Choroid plexus epithelial cell (primary cell): ENCODE results near the gene KIAA0825.
A peak's percentile ranks its signal among the peaks of the same experiment; 100 is the strongest.
"Not testable (repeated sequence)": the region's sequence is repeated elsewhere in the genome, so short reads cannot be mapped to it uniquely, and the experiment has no call there.

Source experiments
- DNase-seq: peaks from one replicate; pipeline ENCODE4 v3.0.0-alpha.2; 2010; ENCODE audit warnings: low read depth
- H3K4me3 ChIP-seq: 2 replicates; pipeline ENCODE4 v1.5.1; 2011; ENCODE audit warnings: low read depth, mild to moderate bottlenecking, control low read depth, low read length, moderate library complexity
- TF ChIP-seq, protein P1 (sequence below): conservative IDR thresholded peaks from 2 replicates; pipeline ENCODE4 v1.5.1; 2011; ENCODE audit warnings: low read depth, mild to moderate bottlenecking, control low read depth, inconsistent platforms, low read length, moderate library complexity

KIAA0825 gene

GRCh38 chr5:94362857-94363256 is 255.5 kb downstream of the KIAA0825 start:
- TF ChIP-seq, protein P1, sequence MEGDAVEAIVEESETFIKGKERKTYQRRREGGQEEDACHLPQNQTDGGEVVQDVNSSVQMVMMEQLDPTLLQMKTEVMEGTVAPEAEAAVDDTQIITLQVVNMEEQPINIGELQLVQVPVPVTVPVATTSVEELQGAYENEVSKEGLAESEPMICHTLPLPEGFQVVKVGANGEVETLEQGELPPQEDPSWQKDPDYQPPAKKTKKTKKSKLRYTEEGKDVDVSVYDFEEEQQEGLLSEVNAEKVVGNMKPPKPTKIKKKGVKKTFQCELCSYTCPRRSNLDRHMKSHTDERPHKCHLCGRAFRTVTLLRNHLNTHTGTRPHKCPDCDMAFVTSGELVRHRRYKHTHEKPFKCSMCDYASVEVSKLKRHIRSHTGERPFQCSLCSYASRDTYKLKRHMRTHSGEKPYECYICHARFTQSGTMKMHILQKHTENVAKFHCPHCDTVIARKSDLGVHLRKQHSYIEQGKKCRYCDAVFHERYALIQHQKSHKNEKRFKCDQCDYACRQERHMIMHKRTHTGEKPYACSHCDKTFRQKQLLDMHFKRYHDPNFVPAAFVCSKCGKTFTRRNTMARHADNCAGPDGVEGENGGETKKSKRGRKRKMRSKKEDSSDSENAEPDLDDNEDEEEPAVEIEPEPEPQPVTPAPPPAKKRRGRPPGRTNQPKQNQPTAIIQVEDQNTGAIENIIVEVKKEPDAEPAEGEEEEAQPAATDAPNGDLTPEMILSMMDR = no peak
- H3K4me3 ChIP-seq = no peak overlapping the region
- DNase-seq = no peak

GRCh38 chr5:94361832-94362796 is 256.3 kb downstream of the KIAA0825 start:
- H3K4me3 ChIP-seq = no peak overlapping the region
- TF ChIP-seq, protein P1 = no peak
- no peak for DNase-seq

DNA sequence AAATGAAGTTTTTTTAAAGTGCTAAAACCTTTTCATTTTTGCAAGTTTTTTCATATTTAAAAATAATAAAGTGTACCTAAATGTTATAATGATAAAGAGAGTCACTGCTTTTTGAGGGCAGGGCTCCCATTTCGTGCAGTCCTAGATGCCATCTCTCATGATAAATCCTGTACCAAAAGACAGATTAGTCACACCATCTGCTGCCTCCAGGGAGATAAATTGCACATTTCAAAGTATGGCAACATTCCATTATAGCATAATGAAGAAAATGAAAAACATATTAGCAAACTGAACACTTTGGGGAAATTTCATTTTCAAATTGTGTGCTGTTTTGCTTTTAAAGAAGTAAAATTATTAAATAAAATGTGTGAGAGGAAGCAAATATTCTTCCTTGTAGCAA is 257.2 kb downstream of the KIAA0825 start:
- H3K4me3 ChIP-seq = no peak overlapping the region
- DNase-seq = peak; percentile 2
- TF ChIP-seq, protein P1 = no peak

GRCh38 chr5:94360382-94361130 is 257.8 kb downstream of the KIAA0825 start:
- no peak overlapping the region for H3K4me3 ChIP-seq
- TF ChIP-seq, protein P1 = no peak
- no peak for DNase-seq

DNA sequence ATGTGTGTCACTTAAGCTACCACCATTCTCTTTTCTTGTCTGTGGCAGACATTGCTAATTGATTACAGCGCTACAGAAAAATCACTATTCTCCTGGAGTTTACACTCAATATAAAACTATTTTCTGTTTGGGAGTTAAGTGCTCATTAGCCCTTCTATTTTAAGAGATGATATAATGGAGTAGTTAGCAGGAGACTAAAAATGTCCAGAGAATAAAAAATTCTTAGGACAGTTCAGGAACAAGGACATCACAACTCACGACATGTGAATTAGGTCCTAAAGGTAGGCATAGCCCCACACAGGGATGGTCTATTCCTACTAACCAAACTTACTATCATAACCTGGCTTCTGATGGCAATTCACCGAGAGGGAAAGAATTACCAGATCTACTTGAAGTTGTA is 258.5 kb downstream of the KIAA0825 start:
- no peak overlapping the region for H3K4me3 ChIP-seq
- TF ChIP-seq, protein P1 = no peak
- no peak for DNase-seq

GRCh38 chr5:94355811-94356210 is 262.6 kb downstream of the KIAA0825 start:
- TF ChIP-seq, protein P1 = no peak
- no peak overlapping the region for H3K4me3 ChIP-seq
- DNase-seq = no peak

GRCh38 chr5:94354837-94355485 is 263.4 kb downstream of the KIAA0825 start:
- H3K4me3 ChIP-seq, DNase-seq: not testable (repeated sequence)
